GM21737 (cell line): ENCODE data around the gene ZCCHC9.

Experiments
- ATAC-seq: cut with Tn5 transposase; IDR thresholded peaks from one replicate; pipeline ENCODE4 v1.9.1; 2021; ENCODE audit warnings: mild to moderate bottlenecking, moderate library complexity; ENCODE audit not compliant: unreplicated experiment

Gene ZCCHC9

DNA sequence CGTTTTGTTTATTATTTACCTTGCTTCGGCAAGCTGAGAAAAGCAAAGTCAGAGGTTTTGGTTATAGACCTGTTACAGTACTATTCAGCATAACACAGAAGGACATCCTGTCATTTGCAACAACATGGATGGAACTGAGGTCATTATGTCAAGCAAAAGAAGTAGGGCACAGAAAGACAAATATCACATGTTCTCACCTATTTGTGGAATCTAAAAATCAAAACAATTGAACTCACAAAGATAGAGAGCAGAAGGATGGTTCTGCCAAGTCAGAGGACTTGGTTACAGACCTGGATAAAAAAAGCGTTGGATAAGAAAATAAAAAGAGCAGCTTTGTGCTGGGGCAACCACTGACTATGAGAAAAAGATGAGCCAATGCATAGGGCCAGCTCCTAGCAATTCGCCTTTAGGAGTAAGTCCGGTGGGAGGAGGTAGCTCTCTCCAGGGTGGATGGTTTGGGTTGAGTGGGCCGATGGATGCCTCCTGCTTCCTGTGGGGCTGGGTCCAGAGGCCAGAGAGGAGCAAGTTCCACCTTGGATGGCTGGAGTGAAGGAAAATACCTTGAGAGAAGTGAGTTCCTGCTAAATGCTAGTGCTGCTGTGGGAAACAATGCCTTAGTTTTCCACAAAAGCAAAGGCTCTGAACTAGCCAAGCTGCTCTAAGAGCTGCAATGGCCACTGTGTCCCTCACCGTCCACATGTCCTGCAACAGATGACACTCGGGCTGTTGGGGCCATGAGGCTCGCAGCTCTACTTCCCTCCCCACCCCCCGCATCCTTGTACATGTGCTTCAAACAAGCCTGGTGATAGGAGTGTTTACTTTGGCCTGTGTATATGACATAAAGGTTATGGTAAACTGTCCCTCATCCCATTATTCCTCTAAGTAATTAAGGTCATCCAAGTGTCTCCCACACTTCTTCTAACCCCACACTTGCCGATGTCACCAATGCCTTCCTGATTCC, 54.2 kb downstream of the ZCCHC9 start:
- no peak for ATAC-seq

DNA sequence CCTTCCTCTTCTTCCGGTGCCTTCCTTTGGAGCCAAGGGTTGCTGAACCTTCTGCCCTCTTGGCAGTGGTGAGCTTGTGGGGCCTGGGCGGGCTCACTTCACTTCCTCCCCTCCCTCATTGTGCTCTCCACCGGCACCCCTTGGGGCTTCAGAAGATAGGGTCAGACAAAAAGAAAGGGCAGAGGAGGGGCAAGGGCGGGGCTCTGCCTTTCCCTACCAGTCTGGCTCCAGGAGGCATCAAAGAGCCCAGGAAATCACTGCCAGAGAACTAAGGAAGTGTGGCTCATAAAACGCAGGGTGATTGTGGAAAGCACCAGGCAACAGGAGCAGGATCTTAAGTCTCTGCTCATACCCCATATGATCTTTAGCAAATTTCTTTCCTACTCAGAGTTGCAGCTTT, 57.7 kb downstream of the ZCCHC9 start:
- ATAC-seq = no peak

DNA sequence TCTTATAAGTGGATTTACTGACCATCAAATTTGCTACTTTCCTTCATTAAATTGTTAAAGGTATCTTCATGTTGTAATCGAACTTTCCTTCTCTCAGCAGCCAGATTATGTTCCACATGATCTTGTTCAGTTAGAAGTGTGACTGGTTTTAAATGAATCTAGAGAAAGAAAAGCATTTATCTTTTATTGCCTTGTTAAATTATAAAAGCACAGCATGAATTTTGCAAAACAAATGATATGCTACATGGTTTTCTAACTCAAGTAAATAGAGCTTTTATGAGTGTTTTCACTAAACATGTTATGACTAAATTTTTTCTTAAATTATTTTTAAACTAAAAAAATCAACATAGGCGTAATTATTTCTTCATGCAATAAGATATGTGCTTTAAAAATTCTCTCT, 58.5 kb downstream of the ZCCHC9 start:
- ATAC-seq = no peak

DNA sequence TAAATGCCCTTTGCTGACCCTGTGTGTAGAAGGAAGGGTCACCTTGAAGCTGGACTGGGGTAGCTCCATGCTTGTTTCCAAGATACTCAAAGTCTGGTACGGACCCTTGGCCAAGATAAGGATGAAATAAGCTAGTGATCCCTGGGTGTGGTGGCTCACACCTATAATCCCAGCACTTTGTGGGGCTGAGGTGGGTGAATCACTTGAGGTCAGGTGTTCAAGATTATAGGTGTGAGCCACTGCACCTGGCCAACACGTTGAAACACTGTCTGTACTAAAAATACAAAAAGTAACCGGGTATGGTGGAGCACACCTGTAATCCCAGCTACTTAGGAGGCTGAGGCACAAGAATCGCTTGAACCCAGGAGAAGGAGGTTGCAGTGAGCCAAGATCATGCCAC, 59.3 kb downstream of the ZCCHC9 start:
- no peak for ATAC-seq

DNA sequence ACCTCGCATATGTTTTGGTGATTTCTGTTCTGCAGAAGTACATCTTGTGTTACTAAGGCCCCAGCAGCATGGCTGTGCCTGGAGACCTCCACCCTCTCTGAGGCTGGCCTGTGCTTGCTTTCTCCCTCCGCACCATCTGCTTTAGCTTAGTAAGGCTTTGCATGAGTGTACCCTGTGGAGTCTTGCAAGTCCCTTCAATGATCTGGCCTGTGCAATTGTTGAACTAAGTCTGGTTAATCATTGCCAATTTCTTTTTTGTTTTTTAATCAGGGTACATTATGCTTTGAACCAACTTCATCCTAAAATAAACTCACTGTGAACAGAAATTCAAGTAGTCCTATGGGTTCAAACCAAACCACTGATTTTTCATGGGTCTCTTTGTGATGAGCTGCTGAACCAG, 60.2 kb downstream of the ZCCHC9 start:
- ATAC-seq = no peak
